ENCODE data around the gene ZFPM1. TPM values are rescaled to one million over a fixed set of nuclear protein-coding genes. Genes with fewer than 3 reads are reported as not detected.

Gene ZFPM1
- total RNA-seq, 2 donors from 2014 or later, result 4.1 to 21.5 TPM

- no peaks in the 10 kb centered on the region for H3K36me3 ChIP-seq
- no peak overlapping the region for H3K27ac ChIP-seq
- no peak for DNase-seq (ENCODE audit: low spot score)
- no peaks in the 10 kb centered on the region for H3K9me3 ChIP-seq
- TF ChIP-seq CTCF (IDR thresholded peaks at IDR 0.05) (no peak), POLR2A (IDR thresholded peaks at IDR 0.05) (no peak), POLR2AphosphoS5 (IDR thresholded peaks at IDR 0.05) (no peak)
- WGBS, result 86% methylated on average over 14 of the region's 14 CpGs
- H3K27me3 ChIP-seq (replicated peaks; ENCODE audit: insufficient read depth), result no peaks in the 10 kb centered on the region
- H3K4me1 ChIP-seq (replicated peaks), result no peaks in the 10 kb centered on the region
- H3K4me3 ChIP-seq, result no peak overlapping the region
- intact Hi-C loops (cut with DNase I), result loop anchor here (10.0 kb wide), 1 partner anchor 123 kb away; no protein-coding TSS in a partner anchor
These were observed 11.6 kb upstream of the ZFPM1 start for GRCh38 chr16:88441460-88441859.

GRCh38 chr16:88442383-88442726 is 10.7 kb upstream of the ZFPM1 start:
- 68% methylated on average over 7 of the region's 9 CpGs for WGBS
- Histone ChIP-seq H3K4me1 (replicated peaks) (no peaks in the 10 kb centered on the region), H3K27ac (no peak overlapping the region), H3K36me3 (no peaks in the 10 kb centered on the region), H3K9me3 (no peaks in the 10 kb centered on the region), H3K4me3 (no peak overlapping the region), H3K27me3 (replicated peaks; ENCODE audit: insufficient read depth) (no peaks in the 10 kb centered on the region)
- TF ChIP-seq CTCF (IDR thresholded peaks at IDR 0.05) (no peak), POLR2A (IDR thresholded peaks at IDR 0.05) (no peak), POLR2AphosphoS5 (IDR thresholded peaks at IDR 0.05) (no peak)
- no peak for DNase-seq (ENCODE audit: low spot score)
- intact Hi-C loops (cut with DNase I), result loop anchor here (2.0 to 10.0 kb wide), 2 partner anchors 84 to 122 kb away; no protein-coding TSS in a partner anchor

- Histone ChIP-seq H3K27ac (no peak overlapping the region), H3K27me3 (replicated peaks; ENCODE audit: insufficient read depth) (no peaks in the 10 kb centered on the region), H3K9me3 (no peaks in the 10 kb centered on the region), H3K4me3 (no peak overlapping the region), H3K36me3 (no peaks in the 10 kb centered on the region), H3K4me1 (replicated peaks) (no peaks in the 10 kb centered on the region)
- intact Hi-C loops (cut with DNase I), result loop anchor here (2.0 to 10.0 kb wide), 2 partner anchors 84 to 122 kb away; no protein-coding TSS in a partner anchor
- 26% methylated on average over 37 of the region's 40 CpGs for WGBS
- no peak for TF ChIP-seq POLR2A (IDR thresholded peaks at IDR 0.05)
- TF ChIP-seq CTCF (IDR thresholded peaks at IDR 0.05), result peak; percentile 87 to 99 (median 98)
- peak; percentile 46 for TF ChIP-seq POLR2AphosphoS5 (IDR thresholded peaks at IDR 0.05)
- DNase-seq (ENCODE audit: low spot score), result peak; percentile 65
These were observed 10.1 kb upstream of the ZFPM1 start for GRCh38 chr16:88442727-88443576.

GRCh38 chr16:88444826-88445582 is 8.1 kb upstream of the ZFPM1 start:
- no peak for DNase-seq (ENCODE audit: low spot score)
- Histone ChIP-seq H3K4me3 (no peak overlapping the region), H3K9me3 (no peaks in the 10 kb centered on the region), H3K27ac (no peak overlapping the region), H3K4me1 (replicated peaks) (no peaks in the 10 kb centered on the region), H3K36me3 (no peaks in the 10 kb centered on the region), H3K27me3 (replicated peaks; ENCODE audit: insufficient read depth) (no peaks in the 10 kb centered on the region)
- 66% methylated on average over 26 of the region's 32 CpGs for WGBS
- intact Hi-C loops (cut with DNase I), result loop anchor here (10.0 kb wide), 1 partner anchor 120 kb away; no protein-coding TSS in a partner anchor
- TF ChIP-seq POLR2A (IDR thresholded peaks at IDR 0.05) (no peak), POLR2AphosphoS5 (IDR thresholded peaks at IDR 0.05) (no peak), CTCF (IDR thresholded peaks at IDR 0.05) (no peak)

All from prostate gland (tissue), 2 donors.